Stimulated activated CD4-positive, alpha-beta T cell treated with anti-CD3 and anti-CD28 coated beads, TNF-alpha, amount 100 ng/mL, for 4 hours (primary cell): ENCODE measurements around the gene KCTD7.
"Not testable (repeated sequence)": the region's sequence is repeated elsewhere in the genome, so short reads cannot be mapped to it uniquely, and the experiment has no call there.

Source experiments
- DNase-seq, 3 experiments: peaks; one replicate each; pipeline ENCODE4 v3.0.0-alpha.2; 2020; ENCODE audit warnings: low read depth in 3 of 3

KCTD7 gene

GRCh38 chr7:66628361-66629221 lies at the start of gene KCTD7:
Gene KCTD7, plus strand, starts transcription at chr7:66628881. Its CDS starts 184 bp downstream, at chr7:66629065.
- peak; percentile 77 to 87 (median 87) for DNase-seq

GRCh38 chr7:66580380-66580779 lies 48.3 kb upstream of the KCTD7 start:
- not testable (repeated sequence) for DNase-seq

DNA sequence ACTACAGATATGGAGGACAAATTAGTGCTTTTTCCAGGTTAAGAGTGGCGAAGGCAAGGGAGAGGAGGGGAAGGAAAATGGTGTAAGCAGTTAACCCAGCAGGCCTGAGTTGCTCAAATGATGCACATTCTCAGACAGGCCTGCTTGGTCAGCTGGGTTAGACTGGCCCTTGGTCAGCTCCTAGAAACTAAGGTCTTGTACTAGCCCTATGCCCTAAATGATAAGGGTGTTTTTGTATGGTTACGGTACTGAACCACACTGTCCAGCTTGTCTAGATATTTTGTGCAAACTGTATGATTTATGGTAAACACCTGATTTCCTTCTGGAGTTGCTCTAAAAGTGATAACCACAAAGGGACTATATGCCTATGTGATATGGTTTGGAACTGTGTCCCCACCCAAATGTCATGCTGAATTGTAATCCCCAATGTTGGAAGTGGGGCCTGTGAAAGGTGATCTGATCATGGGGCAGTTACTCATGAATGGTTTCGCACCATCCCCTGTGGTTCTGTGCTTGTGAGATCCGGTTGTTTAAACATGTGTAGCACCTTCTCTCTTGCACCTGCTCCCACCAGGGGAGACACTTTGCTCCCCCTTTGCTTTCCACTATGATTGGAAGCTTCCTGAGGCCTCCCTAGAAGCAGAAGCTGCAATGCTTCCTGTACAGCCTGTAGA lies 45.7 kb upstream of the KCTD7 start:
- DNase-seq, result not testable (repeated sequence)

DNA sequence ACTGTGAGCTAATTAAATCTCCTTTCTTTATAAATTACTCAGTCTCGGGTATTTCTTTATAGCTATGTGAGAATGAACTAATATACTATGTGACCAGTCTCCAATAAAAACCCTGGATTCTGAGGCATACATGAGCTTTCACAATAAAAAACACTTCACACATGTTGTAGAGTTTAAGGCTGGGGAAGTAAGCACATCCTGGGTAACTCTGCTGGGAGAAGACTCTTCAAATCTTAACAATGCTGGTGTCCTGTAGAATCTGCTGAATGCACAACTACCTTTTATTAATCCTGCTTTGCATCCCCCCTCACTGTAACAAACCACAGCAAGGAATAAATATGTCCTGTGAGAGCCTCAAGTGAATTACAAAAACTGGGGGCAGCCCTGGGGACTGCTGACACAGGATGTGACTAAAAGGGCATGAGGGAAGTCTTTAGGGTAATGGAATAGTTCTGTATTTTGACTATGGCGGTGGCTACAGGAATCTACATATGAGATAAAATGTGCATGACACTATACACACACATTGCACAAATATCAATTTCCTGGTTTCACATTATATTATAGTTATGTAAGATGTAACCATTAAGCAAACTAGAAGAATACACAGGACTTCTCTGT lies 45.1 kb upstream of the KCTD7 start:
- no peak for DNase-seq

DNA sequence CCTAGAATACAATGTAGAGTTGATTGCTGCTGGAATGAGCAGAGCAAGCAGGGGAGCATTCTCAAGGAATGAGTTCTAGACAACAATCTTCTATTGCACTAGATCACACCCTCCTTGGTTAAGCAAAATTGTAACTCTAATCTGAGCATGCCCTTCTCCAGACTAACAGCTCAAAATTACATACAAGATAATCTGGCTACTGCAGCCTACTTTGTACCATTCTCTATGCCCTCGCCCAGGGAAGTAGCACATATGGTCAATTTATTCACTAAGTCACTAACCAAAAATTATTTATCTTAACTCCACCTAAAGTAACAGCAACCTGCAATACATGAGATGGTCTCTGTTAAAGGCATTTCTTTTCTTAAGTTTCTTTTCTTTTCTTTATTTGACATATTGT lies 42.5 kb upstream of the KCTD7 start:
- no peak for DNase-seq

GRCh38 chr7:66588226-66588625 lies 40.5 kb upstream of the KCTD7 start:
- DNase-seq, result not testable (repeated sequence)

DNA sequence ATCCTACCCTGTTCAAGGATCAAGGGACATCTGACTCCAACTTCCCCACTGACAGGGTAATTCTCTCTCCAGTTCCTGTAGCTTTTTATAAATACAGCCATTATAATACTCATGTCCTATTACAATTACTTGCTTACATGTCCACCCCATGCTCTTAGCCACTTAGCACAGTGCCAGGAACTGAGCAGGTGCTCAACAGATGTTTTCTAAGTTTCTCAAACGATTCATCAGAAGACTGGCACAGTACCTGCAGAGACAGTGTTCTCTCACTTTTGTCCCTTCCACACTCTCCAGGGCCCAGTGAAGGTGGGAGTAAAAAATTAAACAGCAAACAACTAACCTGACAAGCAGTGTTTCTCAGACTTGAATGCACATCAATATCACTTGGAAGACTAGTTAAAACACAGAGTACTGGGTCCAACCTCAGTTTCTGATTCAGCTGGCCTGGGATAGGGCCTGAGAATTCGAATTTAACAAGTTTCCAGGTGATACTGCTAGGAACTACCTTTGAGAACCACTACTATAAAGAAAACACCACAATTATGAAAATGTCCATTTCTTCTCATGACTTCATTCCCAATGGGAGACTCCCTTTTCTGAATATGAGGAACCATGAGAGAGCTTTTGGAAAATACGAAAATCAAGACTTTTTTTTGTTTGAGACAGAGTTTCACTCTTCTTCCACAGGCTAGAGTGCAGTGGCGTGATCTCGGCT lies 39.7 kb upstream of the KCTD7 start:
- DNase-seq, result not testable (repeated sequence)

GRCh38 chr7:66590302-66591057 lies 38.2 kb upstream of the KCTD7 start:
- not testable (repeated sequence) for DNase-seq

DNA sequence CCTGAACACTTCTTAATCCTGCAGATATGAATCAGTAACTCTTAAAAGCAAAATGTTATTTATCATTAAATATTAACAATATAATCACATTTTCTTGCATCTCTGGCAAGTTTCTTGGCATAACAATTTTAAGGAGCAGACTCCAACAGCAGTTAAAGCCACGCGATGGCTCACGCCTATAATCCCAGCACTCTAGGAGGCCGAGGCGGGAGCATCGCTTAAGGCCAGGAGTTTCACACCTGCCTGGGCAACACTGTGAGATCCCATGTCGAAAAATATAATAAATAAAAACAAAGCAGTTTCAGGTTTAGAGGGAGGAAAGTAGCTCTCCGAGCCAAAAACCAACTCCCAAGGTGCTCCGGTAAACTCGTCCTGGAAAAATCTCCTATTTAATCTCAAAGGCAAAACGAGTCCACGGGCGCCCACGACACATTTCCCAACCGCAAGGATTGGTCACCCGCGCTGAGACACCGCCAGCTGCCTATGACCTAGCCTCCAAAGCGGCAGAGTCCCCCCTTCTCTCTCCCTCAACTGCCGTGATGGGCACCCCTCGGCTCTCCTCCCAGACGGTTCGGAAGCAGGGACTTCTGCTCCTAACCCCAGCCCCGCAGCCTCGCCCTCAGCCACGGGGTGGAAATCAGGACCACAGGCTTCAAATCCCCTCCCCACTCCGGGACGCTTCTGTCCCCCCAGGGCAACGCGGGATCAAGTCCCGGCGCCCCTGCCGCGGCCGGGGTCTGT lies 37.5 kb upstream of the KCTD7 start:
- not testable (repeated sequence) for DNase-seq

- DNase-seq, result peak; percentile 81
Observed at GRCh38 chr7:66591799-66592596, 36.7 kb upstream of the KCTD7 start.

- DNase-seq, result not testable (repeated sequence)
Observed at GRCh38 chr7:66592597-66593146, 36.0 kb upstream of the KCTD7 start.

DNA sequence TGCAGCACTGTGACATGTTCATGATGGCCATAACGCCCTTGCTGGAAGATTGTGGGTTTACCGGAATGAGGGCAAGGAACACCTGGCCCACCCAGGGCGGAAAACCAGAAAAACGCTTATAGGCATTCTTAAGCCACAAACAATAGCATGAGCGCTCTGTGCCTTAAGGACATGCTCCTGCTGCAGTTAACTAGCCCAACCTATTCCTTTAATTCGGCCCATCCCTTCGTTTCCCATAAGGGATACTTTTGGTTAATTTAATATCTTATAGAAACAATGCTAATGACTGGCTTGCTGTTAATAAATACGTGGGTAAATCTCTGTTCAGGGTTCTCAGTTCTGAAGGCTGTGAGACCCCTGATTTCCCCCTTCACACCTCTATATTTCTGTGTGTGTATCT lies 34.6 kb upstream of the KCTD7 start:
- not testable (repeated sequence) for DNase-seq

DNA sequence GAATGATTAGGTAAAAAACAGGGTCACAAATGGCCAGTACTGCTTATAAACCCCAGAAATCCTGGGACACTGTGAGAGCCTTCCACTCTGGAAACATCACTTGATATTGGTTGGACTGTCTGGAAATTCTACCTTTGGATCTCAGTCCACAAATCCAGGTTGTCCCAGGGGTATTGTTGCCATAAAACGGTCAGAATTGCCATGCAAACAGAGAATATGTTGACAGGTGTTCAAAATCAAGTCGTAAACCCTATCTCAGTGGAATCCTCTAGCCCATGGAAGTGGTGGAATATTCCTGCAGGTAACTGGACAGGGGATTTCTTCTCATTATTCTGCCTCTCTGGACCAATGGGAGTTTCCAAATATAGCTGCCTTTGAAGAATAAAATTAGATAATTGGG lies 31.2 kb upstream of the KCTD7 start:
- no peak for DNase-seq

DNA sequence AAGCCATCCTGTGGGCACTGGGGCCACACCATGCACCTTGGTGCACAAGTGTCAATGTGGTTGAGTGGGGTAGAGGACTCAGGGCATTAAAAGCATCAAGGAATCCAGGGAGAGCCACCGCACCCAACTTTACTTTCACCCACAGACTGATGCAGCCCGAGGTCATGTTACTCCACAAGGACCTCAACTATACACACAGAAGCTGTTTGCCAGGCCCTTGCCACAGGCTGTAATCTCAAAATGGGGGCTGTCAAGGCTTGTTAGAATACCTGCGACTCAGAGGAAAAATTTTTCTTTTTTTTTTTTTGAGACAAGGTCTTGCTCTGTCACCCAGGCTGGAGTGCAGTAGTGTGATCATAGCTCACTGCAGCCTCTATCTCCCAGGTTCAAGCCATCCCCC lies 26.5 kb upstream of the KCTD7 start:
- no peak for DNase-seq

GRCh38 chr7:66604198-66604597 lies 24.5 kb upstream of the KCTD7 start:
- DNase-seq, result no peak

GRCh38 chr7:66606540-66607291 lies 22.0 kb upstream of the KCTD7 start:
- not testable (repeated sequence) for DNase-seq

DNA sequence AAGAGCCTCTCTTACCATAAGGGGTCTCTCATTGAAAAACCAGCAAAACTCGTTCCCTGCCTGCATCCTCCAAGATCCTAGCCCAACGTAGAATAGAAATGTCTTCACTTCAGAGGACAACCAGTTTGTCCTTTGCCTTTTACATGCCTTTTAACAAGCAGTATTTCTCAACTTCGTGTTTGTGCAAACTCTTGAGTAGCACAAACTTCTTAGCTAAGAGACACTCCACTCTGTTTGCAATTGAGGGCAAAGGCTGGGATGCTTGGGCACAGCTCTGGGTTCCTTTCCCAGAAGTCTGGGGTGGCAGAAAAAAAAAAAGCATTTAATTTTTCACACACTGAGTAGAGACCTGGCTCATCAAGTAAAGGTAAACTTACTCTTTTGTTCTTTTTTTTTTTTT lies 19.5 kb upstream of the KCTD7 start:
- DNase-seq, result no peak

DNA sequence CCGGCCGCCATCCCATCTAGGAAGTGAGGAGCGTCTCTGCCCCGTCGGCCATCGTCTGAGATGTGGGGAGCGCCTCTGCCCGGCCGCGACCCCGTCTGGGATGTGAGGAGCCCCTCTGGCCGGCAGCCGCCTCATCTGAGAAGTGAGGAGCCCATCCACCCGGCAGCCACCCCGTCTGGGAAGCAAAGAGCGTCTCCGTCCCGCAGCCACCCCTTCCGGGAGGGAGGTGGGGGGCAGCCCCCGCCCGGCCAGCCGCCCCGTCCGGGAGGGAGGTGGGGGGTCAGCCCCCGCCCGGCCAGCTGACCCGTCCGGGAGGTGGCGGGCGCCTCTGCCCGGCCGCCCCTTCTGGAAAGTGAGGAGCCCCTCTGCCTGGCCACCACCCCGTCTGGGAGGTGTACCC lies 14.1 kb upstream of the KCTD7 start:
- not testable (repeated sequence) for DNase-seq

- DNase-seq, result no peak
Observed at GRCh38 chr7:66615699-66616098, 13.0 kb upstream of the KCTD7 start.
